K562 (cell line): Measurements from ENCODE around the gene IL2RG.

Source experiments
- DPF2 ChIP-seq: fragments of 450-650 bp; IDR thresholded peaks from 2 replicates; pipeline ENCODE4 v1.6.1; 2016
- ELF1 ChIP-seq: fragments of 200-800 bp; sonication (Bioruptor generic); IDR thresholded peaks from 2 replicates; pipeline ENCODE4 v1.6.1; 2016; ENCODE audit warnings: missing genetic modification characterization, missing compliant biosample characterization
- ZNF444 ChIP-seq: fragments of 250-450 bp; sonication (Bioruptor Pico); IDR thresholded peaks from 2 replicates; pipeline ENCODE4 v1.4.0; 2020; ENCODE audit warnings: mild to moderate bottlenecking, moderate library complexity

DNA sequence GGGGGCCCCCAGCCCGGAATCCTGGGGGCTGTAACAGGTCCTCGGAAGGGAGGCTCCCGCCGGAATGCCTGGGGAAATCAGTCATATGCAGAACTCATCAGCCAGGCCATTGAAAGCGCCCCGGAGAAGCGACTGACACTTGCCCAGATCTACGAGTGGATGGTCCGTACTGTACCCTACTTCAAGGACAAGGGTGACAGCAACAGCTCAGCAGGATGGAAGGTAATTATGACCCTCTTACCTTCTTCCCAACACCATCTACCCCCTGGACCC, 14.7 kb downstream of the IL2RG start:
- no peak for TF ChIP-seq DPF2
- no peak for TF ChIP-seq ELF1
- TF ChIP-seq ZNF444 (CRISPR knock-in tag), result no peak
